HG02884 (cell line): ENCODE measurements around the gene ADAM8.

Source experiments
- ATAC-seq: cut with Tn5 transposase; IDR thresholded peaks from one replicate; pipeline ENCODE4 v1.9.1; 2021; ENCODE audit warnings: mild to moderate bottlenecking, moderate library complexity; ENCODE audit not compliant: unreplicated experiment

Gene ADAM8

GRCh38 chr10:133309100-133309719 lies 32.5 kb upstream of the ADAM8 start:
- peak; percentile 61 for ATAC-seq

GRCh38 chr10:133308421-133309099 lies 31.9 kb upstream of the ADAM8 start, which contains the start of the genes TUBGCP2 and ZNF511:
Gene TUBGCP2 (minus strand): TSS chr10:133308872. CDS start chr10:133302941, 5,931 bp downstream.
Gene ZNF511 (plus strand): TSS chr10:133308914. CDS start chr10:133308944, 30 bp downstream.
- ATAC-seq, result peak; percentile 65

- peak; percentile 33 for ATAC-seq
These were observed 31.2 kb upstream of the ADAM8 start for GRCh38 chr10:133307776-133308420.

- no peak for ATAC-seq
These were observed 30.3 kb upstream of the ADAM8 start for GRCh38 chr10:133306941-133307379.

- ATAC-seq, result no peak
These were observed 29.4 kb upstream of the ADAM8 start for GRCh38 chr10:133306097-133306476.

GRCh38 chr10:133303206-133303605 lies 26.5 kb upstream of the ADAM8 start:
- ATAC-seq, result no peak

- ATAC-seq, result no peak
These were observed 25.6 kb upstream of the ADAM8 start for GRCh38 chr10:133302230-133302629.

- ATAC-seq, result no peak
These were observed 23.1 kb upstream of the ADAM8 start for GRCh38 chr10:133299738-133300137.

- no peak for ATAC-seq
These were observed 22.6 kb upstream of the ADAM8 start for GRCh38 chr10:133299224-133299623.

- ATAC-seq, result no peak
These were observed 21.8 kb upstream of the ADAM8 start for GRCh38 chr10:133298466-133298865.

- no peak for ATAC-seq
These were observed 20.8 kb upstream of the ADAM8 start for GRCh38 chr10:133297504-133297903.

- ATAC-seq, result no peak
These were observed 19.0 kb upstream of the ADAM8 start for GRCh38 chr10:133295426-133296320.

- no peak for ATAC-seq
These were observed 17.5 kb upstream of the ADAM8 start for GRCh38 chr10:133294189-133294588.

- no peak for ATAC-seq
These were observed 17.1 kb upstream of the ADAM8 start for GRCh38 chr10:133293810-133294119.

GRCh38 chr10:133292919-133293809 lies 16.5 kb upstream of the ADAM8 start:
- ATAC-seq, result no peak

GRCh38 chr10:133289761-133290160 lies 13.1 kb upstream of the ADAM8 start:
- ATAC-seq, result no peak

GRCh38 chr10:133287832-133288500 lies 11.3 kb upstream of the ADAM8 start:
- ATAC-seq, result no peak

GRCh38 chr10:133286366-133286765 lies 9.7 kb upstream of the ADAM8 start:
- no peak for ATAC-seq

- ATAC-seq, result no peak
These were observed 8.5 kb upstream of the ADAM8 start for GRCh38 chr10:133285217-133285616.

GRCh38 chr10:133283931-133284330 lies 7.3 kb upstream of the ADAM8 start:
- no peak for ATAC-seq
